ENCODE data around the gene CRIP2.

DNA sequence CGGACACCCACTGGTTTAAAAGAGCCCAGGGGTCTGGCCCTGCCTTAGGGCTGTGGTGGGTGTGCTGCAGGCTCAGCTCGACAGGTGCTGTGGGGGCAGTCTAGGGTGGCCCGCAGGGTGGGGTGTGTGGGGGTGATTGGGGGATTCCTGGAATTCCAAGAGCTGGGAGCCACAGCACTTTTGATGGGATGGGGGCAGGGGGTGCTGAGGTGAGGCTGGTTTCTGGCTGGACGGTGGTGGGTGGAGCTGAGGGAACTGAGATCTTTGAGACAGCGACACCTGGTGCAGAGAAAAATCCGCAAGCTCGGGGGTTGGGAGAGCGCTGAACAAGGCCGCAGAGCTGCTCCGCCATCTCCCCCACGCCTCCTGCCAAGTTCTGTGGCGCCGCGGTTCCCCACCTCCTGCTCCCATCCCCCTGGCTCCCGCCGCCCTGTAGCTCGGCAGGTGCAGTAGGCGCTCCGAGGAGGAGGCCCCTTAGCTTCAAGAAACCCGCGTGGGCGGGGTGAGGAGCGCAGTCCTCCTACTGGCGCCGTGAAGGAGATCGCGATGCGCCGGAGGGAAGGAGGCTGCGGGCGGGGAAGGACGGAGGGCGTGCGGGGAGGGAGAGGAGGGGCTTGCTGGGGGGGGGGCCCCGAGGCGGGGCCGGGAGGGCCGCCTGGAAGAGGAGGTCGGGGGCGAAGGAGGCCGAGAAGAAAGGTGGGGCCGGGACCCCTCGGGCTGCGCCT lies 15.1 kb downstream of the CRIP2 start:
- TF ChIP-seq, protein P1, sequence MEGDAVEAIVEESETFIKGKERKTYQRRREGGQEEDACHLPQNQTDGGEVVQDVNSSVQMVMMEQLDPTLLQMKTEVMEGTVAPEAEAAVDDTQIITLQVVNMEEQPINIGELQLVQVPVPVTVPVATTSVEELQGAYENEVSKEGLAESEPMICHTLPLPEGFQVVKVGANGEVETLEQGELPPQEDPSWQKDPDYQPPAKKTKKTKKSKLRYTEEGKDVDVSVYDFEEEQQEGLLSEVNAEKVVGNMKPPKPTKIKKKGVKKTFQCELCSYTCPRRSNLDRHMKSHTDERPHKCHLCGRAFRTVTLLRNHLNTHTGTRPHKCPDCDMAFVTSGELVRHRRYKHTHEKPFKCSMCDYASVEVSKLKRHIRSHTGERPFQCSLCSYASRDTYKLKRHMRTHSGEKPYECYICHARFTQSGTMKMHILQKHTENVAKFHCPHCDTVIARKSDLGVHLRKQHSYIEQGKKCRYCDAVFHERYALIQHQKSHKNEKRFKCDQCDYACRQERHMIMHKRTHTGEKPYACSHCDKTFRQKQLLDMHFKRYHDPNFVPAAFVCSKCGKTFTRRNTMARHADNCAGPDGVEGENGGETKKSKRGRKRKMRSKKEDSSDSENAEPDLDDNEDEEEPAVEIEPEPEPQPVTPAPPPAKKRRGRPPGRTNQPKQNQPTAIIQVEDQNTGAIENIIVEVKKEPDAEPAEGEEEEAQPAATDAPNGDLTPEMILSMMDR (IDR thresholded peaks at IDR 0.05; ENCODE audit: low read depth, low read length, poor library complexity, severe bottlenecking): peak; percentile 74
- TF ChIP-seq EZH2phosphoT487 (IDR thresholded peaks at IDR 0.05; ENCODE audit: borderline replicate concordance, low read length): no peak
